C4-2B (cell line): ENCODE data around the gene GTF3C5.
"Not testable (repeated sequence)": the region's sequence is repeated elsewhere in the genome, so short reads cannot be mapped to it uniquely, and the experiment has no call there.

Source experiments
- H3K27ac ChIP-seq: fragments of 450-650 bp; 2 replicates; pipeline ENCODE4 v1.5.1; 2017
- ZFX ChIP-seq: fragments of 450-650 bp; IDR thresholded peaks from 2 replicates; pipeline ENCODE4 v1.6.1; 2017
- TF ChIP-seq, protein P1 (sequence below): fragments of 450-650 bp; conservative IDR thresholded peaks from 2 replicates; pipeline ENCODE4 v1.5.1; 2017; ENCODE audit warnings: mild to moderate bottlenecking

The GTF3C5 gene

DNA sequence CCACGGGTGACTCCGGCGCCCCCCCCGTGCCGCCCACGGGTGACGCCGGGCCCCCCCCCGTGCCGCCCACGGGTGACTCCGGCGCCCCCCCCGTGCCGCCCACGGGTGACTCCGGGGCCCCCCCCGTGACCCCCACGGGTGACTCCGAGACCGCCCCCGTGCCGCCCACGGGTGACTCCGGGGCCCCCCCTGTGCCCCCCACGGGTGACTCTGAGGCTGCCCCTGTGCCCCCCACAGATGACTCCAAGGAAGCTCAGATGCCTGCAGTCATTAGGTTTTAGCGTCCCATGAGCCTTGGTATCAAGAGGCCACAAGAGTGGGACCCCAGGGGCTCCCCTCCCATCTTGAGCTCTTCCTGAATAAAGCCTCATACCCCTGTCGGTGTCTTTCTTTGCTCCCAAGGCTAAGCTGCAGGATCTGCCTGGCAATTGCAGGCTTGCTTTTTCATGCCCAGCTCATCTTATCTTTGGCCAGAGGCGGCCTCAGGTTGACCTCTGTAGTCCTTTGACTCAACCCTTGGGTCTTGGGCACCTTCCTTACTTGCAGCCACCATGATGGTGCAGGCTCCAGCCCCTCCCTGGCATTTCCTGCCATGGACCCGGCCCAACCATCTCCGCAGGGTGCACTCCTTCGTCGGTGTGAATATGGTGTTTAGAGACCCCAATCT is 40.8 kb downstream of the GTF3C5 start:
- H3K27ac ChIP-seq: no peak overlapping the region
- no peak for TF ChIP-seq ZFX
- TF ChIP-seq, protein P1, sequence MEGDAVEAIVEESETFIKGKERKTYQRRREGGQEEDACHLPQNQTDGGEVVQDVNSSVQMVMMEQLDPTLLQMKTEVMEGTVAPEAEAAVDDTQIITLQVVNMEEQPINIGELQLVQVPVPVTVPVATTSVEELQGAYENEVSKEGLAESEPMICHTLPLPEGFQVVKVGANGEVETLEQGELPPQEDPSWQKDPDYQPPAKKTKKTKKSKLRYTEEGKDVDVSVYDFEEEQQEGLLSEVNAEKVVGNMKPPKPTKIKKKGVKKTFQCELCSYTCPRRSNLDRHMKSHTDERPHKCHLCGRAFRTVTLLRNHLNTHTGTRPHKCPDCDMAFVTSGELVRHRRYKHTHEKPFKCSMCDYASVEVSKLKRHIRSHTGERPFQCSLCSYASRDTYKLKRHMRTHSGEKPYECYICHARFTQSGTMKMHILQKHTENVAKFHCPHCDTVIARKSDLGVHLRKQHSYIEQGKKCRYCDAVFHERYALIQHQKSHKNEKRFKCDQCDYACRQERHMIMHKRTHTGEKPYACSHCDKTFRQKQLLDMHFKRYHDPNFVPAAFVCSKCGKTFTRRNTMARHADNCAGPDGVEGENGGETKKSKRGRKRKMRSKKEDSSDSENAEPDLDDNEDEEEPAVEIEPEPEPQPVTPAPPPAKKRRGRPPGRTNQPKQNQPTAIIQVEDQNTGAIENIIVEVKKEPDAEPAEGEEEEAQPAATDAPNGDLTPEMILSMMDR: no peak

DNA sequence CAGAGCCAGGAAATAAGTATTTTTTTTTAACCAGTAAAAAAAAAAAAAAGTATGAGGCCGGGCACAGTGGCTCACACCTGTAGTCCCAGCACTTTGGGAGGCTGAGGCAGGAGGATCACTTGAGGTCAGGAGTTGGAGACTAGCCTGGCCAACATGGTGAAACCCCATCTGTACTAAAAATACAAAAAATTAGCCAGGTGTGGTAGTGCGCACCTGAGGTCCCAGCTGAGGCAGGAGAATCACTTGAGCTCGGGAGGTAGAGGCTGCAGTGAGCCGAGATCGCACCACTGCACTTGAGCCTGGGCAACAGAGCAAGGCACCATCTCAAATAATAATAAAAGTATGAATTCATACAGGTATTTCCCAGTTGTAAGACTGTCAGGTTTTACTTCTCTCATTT is 41.4 kb downstream of the GTF3C5 start:
- H3K27ac ChIP-seq: not testable (repeated sequence)

GRCh38 chr9:133073086-133074014 is 42.6 kb downstream of the GTF3C5 start:
- no peak overlapping the region for H3K27ac ChIP-seq

GRCh38 chr9:133074111-133074651 is 43.4 kb downstream of the GTF3C5 start:
- no peak overlapping the region for H3K27ac ChIP-seq
- TF ChIP-seq, protein P1: no peak
- TF ChIP-seq ZFX: no peak

More at GRCh38 chr9:133073086-133074014, 42.6 kb downstream of the GTF3C5 start:
- TF ChIP-seq, protein P1: no peak
- no peak for TF ChIP-seq ZFX

DNA sequence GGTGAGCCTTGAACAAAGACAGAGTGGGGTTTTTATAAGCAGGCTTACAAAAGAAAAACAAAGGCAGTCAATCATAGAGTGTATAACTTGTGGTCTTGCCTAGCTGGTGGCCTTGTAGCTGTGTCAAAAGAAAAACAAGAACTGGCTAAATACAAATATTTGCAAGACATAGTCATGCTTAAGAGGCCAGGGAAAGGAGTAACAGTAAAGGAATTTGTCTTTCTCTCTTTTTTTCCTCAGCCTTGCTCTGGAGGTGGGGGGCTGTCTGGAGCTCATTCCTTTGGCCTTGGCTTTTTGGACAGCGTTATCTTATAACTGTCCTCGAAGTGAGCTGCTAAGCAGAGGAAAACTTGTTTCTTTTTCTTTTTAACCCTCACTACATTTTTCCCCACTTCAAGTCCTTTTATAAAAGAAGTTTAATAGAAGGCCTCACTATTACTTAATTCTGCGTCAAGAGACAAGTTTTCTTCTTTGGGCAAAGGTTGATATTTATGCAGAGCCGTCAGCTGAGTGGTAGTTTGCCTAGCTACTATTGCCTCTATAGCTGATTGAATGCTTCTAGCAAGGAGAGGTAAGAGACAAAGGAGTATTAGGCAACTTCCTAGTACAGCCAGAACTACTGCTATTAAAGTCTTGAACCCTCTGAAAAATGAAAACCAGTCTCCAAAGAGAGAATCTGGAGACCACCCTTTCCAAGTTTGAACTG is 45.3 kb downstream of the GTF3C5 start:
- no peak overlapping the region for H3K27ac ChIP-seq
- TF ChIP-seq, protein P1: no peak

- H3K27ac ChIP-seq: no peak overlapping the region
- TF ChIP-seq, protein P1: no peak
- TF ChIP-seq ZFX: no peak
Measured at GRCh38 chr9:133076691-133077090, 45.9 kb downstream of the GTF3C5 start.

DNA sequence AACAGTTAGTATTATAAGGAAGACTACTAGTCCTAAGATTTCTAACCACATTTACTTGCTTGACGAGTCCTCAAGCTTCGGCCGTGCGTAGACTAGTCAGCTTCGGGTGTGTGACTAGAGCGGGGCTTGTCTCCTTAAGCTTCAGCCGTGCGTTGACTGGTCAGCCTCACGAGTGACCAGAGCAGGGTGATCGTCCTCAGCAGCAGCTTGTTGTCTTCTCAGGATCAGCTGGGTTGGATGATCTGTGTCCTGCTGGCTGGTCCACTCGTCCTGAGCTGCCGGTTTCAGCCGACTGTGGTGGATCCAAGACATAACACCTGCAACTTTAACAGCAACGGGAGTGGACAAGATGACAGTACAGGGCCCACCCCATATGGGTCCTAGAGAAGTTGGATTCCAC is 47.7 kb downstream of the GTF3C5 start:
- TF ChIP-seq, protein P1: no peak
- TF ChIP-seq ZFX: no peak
- H3K27ac ChIP-seq: no peak overlapping the region
